HG03159 (cell line): Measurements from ENCODE around the gene TEAD4.
"Not testable (repeated sequence)": the region's sequence is repeated elsewhere in the genome, so short reads cannot be mapped to it uniquely, and the experiment has no call there.

Source experiments
- ATAC-seq: cut with Tn5 transposase; IDR thresholded peaks from one replicate; pipeline ENCODE4 v1.9.1; 2021; ENCODE audit warnings: mild to moderate bottlenecking, moderate library complexity; ENCODE audit not compliant: unreplicated experiment

Gene TEAD4

DNA sequence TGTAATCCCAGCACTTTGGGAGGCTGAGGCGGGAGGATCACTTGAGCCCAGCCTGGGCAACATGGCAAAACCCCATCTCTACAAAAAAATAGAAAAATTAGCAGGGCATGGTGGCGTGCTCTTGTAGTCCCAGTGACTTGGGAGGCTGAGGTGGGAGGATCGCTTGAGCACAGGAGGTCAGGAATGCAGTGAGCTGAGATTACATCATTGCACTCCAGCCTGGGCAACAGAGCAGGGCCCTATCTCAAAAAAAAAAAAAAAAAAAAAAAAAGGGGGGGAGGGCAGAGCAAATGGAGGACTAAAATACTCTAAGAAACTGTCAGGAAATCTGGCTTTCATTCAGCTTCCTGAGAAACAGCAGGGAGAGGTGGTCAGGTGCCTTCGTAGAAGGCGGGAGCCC lies 86.3 kb downstream of the TEAD4 start:
- no peak for ATAC-seq

DNA sequence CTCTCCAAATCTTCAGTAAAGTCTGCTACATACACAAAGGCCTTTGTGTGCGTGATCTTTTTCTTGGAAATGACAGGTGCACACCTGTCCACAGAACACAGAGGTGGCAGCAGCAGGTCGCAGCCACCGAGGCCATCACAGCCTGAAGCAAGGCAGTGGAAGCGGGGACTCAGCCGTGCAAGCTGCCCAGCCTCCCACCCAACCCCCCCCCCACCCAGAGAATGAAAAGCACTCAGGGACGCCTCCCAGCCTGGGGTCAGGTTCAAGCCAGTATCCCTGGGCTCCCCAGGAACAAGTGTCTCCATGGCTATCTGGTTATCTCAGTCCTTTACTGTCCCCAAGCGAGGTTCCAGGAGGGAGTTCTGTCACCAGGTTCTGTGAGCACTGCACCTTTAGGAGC lies 86.8 kb downstream of the TEAD4 start:
- ATAC-seq: no peak

DNA sequence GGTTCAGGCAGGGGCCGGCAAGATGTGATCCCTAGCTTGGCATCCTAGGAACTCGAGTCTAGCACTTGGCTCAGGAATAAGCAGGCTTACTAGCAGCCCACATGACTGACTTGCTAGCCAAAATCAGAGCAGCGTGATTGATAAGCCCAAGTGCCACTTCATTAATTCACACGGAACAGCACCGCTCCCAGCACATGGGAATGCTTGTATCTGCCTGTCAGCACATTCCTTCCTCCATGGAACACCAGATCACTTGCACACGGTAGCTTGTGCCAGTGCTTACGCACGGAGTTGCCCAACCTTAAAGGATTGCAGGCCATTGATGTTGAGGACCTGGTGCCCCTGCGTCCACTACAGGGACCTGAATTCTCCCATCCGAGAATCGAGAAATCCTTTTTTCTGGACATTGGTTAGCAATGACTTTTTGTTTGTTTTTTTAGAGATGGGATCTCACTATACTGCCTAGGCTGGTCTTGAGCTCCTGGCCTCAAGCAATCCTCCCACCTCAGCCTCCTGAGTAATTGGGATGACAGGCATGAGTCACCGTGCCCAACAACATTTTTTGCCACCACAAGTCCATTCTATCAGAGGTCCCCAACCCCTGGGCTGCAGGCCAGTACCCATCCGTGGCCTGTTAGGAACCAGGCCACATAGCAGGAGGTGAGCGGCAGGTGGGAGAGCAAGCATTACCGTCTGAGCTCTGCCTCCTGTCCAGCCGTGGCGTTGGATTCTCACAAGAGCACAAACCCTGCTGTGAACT lies 87.4 kb downstream of the TEAD4 start:
- no peak for ATAC-seq

DNA sequence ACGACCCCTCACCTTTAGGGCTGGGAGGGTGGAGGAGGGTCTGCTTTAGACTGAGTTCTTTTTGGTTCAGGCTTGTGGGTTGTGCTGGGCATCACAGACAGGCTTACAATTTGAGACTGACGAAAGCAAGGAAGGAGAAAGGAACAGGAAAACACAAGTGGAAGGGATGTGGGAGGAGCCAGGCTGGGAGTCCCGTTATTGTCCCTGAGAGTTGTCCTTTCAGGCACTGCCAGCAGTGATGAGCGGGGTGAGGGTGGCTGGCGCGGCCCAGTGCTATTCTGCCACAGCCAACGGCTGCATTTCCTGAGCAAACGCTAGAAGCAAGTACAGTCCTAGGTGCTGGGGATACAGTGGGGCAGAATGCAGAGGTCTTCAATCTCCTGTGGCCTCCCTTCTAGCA lies 88.8 kb downstream of the TEAD4 start:
- no peak for ATAC-seq

DNA sequence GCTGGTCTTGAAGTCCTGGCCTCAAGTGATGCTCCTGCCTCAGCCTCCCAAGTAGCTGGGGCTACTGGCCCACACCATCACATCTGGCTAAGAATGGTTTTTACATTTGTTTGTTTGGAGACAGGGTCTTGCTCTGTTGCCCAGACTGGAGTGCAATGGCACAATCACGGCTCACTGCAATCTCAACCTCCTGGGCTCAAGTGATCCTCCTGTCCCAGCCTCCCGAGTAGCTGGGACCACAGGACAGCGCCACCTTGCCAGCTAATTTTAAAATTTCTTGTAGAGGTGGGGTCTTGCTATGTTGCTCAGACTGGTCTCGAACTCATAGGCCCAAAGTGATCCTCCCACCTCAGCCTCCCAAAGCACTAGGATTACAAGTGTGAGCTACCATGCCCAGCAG lies 89.3 kb downstream of the TEAD4 start:
- no peak for ATAC-seq

DNA sequence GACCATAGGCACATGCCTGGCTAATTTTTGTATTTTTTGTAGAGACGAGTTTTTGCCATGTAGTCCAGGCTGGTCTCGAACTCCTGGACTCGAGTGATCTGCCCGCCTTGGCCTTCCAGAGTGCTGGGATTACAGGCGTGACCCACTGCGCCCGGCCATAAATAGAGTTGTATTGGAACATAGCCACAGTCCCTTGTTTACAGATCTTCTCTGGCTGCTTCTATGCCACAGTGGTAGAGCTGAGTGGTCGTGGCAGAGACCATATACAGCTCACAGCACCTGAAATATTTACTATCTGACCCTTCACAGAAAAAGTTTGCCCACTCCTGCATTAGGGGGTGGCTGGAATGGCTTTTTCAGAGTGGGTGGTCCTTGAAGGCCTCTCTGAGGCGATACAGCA lies 90.0 kb downstream of the TEAD4 start:
- ATAC-seq: no peak

DNA sequence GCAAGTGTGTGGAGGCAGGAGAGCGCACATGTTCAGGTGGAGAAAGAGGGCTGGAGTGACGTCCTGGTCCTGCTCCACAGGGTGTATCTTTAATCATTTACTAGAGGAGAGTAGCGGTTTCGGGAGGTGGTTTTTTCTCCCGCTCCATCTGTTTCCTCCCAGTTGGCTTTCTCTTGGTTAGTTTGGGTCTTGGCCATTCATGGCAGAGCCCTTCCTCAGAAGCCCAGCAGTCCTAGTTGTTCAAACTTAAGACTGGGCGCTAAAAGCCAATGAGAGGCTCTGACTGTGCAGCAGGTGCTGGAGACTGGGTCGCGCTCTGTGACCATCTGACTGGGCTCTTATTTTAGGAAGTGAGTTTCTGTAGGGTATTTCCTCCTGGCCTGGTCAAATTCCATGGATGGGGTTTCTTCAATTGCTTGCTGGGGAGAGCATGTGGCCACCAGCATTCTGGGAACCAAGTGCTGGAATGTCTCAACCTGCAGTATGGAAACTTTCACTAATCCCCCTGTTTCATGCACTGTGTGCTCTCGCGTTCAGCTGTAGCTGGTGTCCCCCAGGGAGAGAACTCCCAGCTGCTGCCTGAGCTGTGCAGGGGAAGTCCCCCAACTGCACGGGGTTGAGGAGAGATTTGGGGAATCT lies 90.5 kb downstream of the TEAD4 start:
- ATAC-seq: no peak

DNA sequence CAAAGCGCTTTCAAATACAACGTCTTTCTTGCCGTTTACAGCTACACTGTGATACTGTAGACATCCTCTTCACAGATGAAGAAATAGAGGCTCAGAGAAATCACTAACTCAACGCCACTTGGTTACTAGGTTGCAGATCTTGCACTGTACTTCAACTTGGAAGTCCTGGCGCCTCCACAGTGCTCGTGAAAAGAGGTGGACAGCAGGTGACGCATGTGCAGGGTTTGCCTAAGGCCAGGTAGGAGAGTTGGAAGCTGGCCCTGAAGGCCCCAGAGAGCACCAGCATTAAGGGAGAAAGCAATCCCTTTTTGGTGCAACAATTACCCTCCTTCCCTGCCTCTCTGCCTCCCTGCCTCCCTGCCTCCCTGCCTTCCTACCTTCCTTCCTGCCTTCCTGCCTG lies 95.2 kb downstream of the TEAD4 start:
- no peak for ATAC-seq

DNA sequence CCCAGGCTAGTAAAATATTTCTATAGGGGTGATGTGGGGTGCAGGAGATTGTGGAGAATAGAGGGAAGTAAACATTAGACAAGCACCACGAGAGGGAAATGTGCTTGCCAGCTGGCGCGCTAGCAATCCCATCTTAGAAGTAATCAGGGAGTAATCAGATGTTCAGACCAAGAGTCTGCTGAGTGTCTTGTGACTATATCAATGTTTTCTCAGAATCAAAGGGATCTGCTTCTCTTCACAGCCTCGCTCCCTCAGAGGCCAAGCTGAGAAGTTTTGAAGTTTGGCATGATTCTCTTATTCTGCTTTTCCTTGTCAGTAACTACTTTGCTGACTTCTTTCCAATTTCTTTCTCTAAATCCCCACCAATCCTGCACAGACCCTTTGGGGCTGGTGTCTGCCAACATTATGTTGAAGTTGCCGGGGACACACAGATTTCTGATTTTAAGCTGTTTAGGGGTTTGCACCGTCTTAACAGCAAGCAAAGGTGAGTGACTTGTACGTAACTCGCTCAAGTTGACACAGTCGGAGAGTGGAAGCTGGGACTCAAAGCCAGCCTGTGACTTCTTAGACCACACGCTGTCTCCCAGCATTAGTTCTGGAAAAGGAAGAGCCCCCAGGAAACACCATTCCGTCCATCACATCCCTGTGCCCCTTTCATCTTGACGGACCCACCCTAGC lies 96.0 kb downstream of the TEAD4 start:
- no peak for ATAC-seq

DNA sequence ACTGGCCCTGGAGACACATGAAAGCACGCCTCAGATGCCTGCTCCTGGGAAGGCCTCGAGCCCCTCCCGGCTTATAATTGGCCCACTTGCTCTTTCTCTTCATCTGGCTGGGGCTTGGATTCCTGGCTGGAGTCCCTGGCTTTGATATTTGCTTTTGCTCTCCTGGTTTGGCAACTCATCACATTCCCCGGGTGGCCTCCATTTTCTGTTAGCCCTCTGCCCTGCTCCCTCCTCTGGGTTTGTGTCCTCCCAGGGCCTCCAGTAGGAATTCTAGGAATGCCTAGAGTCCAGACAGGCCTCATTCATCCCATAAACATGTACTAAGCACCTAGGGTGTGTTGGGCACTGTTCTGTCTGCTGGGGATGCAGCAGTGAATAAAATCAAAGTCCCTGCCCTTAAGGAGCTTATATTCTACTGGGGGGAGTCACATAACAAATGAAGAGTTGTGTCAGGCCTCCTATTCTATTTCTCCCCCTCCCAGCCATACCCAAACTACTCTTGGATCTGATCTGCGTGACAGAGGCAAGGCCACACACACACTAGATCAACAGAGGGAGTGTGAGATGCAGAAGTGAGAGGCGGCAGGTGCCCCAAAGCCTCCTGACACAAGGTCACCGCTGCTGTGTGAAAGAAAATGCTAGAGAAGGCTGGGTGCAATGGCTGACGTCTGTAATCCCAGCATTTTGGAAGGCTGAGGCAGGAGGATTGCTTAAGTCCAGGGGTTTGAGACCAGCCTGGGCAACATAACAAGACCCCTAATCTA lies 96.7 kb downstream of the TEAD4 start:
- no peak for ATAC-seq

DNA sequence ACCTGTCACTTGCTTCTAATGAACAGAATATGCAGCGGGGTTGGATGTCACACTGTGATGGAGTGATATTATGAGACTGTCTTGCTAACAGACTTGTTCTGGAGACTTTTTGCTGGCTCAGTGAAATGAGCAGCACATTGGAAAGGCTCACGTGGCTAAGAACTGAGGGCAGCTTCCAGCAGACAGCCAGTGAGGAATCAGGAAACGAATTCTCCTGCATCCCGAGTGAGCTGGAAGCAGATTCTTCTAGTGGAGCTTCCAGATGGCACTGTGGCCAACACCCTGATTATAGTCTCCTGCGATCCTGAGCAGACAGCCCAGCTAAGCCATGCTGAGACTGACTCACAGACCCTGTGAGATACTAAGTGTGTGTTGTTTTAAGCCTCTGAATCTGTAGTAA lies 101.9 kb downstream of the TEAD4 start:
- no peak for ATAC-seq

DNA sequence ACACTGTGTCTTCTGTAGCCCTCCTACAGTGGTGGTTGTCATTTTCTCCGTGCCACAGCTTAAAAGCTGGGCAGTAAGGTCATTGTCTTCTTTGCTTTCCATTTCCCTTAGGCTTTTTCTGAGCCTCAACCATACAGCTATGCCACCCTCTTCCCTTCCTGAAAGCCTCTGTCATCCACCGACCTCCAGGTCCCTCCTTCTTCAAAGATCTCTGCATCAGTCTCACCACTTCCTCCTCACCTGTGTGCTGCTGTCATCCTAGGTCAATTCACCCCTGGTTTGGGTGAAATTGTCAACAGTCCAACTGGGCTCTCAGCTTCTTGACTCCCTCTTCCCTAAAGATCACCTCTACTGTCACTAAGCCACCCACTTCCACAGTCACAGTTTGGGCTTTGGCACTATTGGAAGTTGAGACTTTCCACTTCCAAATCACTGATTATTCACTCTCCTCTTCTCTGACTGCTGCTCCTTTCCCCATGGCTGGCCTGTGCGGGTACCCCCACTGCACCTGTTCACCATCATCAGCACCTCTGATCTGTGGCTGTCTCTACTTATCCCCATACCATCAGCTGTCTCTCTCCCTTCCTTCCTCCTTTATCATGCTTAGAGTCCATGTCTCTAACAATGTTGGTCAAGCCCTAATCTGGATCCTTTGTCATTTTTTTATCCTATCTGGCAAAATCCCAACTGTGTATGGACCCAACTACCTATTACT lies 102.5 kb downstream of the TEAD4 start:
- ATAC-seq: no peak

DNA sequence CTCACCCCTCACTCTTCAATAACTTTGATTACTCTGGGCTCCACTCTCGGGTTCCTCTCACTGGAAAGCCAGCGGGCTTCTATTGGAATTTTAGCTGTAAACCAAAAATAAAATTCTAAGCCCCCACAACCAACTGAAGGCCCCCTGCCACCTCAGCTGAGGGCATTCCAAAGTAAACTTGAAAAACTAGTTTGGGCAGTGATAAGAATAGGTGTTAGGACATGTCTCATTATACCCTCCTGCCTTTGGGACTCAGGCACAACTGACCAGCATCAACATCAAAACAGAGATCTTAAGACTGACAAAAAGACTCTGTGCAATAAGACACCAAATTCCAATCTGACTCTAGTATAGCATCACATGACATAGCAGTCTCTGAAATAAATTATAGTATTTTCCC lies 106.1 kb downstream of the TEAD4 start:
- no peak for ATAC-seq

DNA sequence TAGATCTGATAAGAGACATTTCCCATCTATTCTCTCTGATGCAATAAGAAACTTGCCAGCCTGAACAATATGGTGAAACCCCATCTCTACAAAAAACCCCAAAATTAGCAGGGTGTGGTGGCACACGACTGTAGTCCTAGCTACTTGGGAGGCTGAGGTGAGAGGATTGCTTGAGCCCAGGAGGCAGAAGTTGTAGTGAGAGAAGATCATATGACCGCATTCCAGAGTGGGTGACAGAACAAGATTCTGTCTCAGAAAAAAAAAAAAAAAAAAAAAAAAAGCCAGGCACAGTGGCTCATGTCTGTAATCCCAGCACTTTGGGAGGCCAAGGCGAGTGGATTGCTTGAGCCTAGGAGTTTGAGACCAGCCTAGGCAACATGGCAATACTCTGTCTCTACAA lies 106.6 kb downstream of the TEAD4 start:
- ATAC-seq: not testable (repeated sequence)

DNA sequence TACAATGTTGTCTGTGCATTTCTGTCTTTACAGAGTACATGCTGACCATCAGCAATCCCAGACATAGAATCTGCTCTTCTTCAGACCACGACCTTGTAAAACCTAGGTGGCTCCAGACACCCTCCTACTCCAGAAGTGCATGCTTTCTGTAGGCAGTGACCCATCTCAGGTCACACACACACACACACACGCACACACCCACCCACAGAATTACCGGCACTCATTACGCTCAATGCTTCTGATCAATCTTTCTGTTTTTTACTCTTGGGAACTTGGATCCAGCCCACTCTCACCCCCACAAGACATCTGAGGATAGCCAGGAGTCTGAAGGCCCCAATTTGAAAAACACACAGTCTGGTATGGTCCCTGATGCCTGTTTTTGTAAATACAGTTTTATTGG lies 110.5 kb downstream of the TEAD4 start:
- ATAC-seq: no peak

DNA sequence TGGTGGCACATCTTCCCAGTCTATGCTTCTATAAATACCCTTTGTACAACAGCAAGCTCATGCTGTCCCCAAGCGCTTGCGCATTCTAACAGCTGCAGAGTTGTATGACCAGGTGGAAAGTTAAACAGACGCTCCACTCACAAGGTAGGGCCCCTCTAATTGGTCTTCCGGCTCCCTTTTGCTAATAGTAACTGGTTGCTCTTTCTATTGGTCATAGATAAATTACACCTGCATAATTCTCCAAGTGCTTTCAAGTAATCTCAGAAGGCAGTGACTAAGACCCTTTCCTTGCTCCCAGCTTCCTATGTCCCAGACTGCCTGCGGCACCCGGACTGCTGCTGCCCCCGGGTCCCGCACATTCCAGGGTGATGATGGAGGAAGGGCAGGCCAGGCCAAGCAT lies 111.9 kb downstream of the TEAD4 start:
- no peak for ATAC-seq

DNA sequence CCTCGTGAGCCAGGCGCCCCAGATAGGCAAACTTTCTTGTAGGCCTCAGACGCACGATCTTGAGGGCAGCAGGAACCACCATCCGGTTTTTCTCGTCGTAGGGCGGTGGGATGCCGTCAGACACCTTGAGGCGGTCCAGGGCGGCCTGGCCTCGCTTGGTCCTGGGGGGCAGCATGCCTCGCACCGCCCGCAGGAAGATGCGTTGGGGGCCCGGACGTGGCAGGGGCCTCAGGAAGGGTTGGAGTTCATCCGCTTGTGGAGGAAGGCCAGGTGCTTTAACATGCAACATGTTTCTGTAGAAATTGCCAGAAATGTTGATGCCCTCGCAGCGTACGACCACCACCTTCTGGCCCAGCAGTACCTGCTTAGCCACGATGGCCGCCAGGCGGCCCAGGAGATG lies 112.5 kb downstream of the TEAD4 start:
- no peak for ATAC-seq

DNA sequence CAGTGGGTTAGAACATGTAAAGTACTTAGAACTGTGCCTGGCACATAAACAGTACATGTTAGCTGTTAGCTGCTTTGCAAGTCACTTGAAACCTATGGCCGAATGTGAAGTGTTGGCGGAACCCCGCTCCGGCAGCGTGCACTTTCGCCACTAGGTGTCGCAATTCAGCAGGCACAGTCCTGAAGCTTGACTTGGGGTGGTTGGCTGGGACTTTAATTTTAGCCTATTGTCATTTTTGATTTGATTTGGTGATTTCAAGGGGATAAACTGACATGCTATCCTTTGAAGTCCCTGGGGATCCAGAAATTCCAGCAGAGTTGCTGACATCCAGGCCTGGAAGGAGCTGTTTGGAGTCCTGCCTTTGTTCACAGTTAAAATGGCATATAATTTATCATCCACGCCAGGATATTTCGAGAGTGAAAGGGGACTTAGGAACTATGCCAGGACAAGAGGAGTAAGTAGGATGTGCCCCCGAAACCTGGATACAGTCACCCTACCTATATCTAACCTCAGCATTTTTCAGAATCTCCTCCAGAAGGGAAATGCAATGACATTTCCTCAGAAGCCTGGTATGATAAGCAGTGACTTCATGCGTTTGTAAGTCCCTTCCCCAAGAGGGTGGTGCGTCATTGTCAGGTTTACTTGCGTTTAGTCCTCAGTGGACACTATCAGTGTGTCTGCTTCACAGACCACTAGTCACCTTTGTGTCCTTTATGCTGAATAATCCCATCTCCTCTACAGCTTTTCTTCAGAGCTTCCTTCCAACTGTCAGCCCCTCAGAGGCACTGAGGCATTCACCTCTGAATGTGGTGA lies 114.4 kb downstream of the TEAD4 start:
- peak; percentile 61 for ATAC-seq

DNA sequence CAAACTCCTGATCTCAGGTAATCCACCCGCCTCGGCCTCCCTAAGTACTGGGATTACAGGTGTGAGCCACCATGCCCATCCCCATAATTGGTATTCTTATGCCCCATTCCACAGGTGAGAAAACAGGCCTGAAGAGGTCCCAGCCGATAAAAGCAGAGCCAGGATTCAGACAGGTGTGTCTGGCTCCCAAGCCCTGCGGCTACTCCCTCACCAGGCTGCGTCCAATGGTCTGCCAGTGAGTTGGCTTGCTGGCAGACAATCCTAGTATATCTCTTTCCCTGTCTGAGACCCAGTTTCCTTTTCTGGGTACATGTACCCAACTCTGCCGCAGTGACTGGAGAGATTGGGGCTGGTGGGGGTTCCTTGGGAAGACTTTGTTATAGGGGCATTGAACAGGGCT lies 116.1 kb downstream of the TEAD4 start:
- ATAC-seq: no peak
